RWPE1 (cell line): ENCODE results near the gene KMT5B.
A peak's percentile ranks its signal among the peaks of the same experiment; 100 is the strongest.
"Not testable (repeated sequence)": the region's sequence is repeated elsewhere in the genome, so short reads cannot be mapped to it uniquely, and the experiment has no call there.

Experiments
- CTCF ChIA-PET: fragments of 350-600 bp; sonication (Branson Sonifier 250); formaldehyde crosslinking; extraction: SDS; loops from one replicate; lab custom pipeline; 2021; lab: Yijun Ruan, JAX
- POLR2A ChIA-PET: fragments of 400-600 bp; formaldehyde crosslinking; extraction: SDS; loops from one replicate; lab custom pipeline; 2020; ENCODE audit warnings: antibody characterized with exemption; ENCODE audit not compliant: low non-redundant PET; lab: Yijun Ruan, JAX
- DNase-seq: peaks from one replicate; pipeline ENCODE4 v3.0.0; 2012; ENCODE audit warnings: low spot score
- H3K27ac ChIP-seq: fragments of 450-650 bp; 2 replicates; pipeline ENCODE4 v1.5.1; 2017
- TF ChIP-seq, protein P1 (sequence below): fragments of 450-650 bp; conservative IDR thresholded peaks from 2 replicates; pipeline ENCODE4 v1.5.1; 2017; ENCODE audit warnings: low read depth, mild to moderate bottlenecking

Gene KMT5B

GRCh38 chr11:68258363-68258765, 45.3 kb upstream of the KMT5B start:
- TF ChIP-seq, protein P1, sequence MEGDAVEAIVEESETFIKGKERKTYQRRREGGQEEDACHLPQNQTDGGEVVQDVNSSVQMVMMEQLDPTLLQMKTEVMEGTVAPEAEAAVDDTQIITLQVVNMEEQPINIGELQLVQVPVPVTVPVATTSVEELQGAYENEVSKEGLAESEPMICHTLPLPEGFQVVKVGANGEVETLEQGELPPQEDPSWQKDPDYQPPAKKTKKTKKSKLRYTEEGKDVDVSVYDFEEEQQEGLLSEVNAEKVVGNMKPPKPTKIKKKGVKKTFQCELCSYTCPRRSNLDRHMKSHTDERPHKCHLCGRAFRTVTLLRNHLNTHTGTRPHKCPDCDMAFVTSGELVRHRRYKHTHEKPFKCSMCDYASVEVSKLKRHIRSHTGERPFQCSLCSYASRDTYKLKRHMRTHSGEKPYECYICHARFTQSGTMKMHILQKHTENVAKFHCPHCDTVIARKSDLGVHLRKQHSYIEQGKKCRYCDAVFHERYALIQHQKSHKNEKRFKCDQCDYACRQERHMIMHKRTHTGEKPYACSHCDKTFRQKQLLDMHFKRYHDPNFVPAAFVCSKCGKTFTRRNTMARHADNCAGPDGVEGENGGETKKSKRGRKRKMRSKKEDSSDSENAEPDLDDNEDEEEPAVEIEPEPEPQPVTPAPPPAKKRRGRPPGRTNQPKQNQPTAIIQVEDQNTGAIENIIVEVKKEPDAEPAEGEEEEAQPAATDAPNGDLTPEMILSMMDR: no peak
- DNase-seq: no peak
- ChIA-PET CTCF (interaction anchor here (0.6 to 4.1 kb wide), 7 partner anchors 9 to 1159 kb away, joined by 3 to 58 read pairs (median 4); partner anchors contain the start of gene C11orf24), POLR2A (interaction anchor here (1.4 kb wide), 1 partner anchor 38 kb away, joined by 3 read pairs; no protein-coding TSS in a partner anchor)
- H3K27ac ChIP-seq: peak overlapping the region; percentile 57

DNA sequence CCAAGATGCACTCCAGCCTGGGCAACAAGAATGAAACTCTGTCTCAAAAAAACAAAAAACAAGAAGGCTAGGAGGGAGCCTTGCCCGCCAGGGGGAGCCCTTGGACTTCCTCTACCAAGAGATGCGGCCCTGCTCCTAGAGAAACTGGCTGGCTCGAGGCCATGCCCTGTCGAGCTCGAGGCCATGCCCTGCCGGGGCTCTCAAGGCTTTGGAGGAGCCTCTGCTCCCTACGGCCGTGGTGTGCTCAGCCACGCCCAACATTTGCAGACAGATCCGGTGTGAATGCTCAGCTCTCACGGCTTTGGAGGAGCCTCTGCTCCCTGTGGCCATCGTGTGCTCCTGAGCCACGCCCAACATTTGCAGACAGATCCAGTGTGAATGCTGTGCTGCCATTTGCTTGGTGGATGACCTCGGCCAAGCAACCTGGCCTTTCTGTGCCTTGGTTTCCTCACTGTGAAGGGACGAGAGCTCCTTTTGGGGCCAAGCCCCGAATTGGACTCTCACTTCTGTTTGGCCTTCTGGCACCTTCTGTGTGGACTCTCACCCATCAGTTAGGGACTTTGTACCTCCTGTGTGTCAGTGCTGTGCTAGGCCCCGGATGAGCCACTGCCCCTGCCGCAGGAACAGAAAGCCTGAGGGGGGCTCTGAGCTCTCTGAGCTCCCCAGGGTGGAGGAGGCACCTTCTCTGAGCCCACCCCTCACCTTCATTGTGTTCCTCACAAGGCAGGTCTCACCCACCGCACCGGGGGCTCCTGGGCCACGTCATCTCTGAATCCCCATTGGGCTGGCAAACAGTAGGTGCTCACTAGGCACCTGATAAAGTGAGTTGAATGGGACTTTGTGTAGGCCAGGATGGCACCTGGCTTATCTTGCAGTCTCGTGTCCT, 44.6 kb upstream of the KMT5B start:
- ChIA-PET CTCF (interaction anchor here (0.6 to 4.1 kb wide), 15 partner anchors 9 to 1158 kb away, joined by 3 to 58 read pairs (median 3); partner anchors contain the start of gene C11orf24), POLR2A (interaction anchor here (1.4 kb wide), 1 partner anchor 39 kb away, joined by 3 read pairs; no protein-coding TSS in a partner anchor)
- DNase-seq: peak; percentile 74
- TF ChIP-seq, protein P1: peak; percentile 87
- peak overlapping the region; percentile 57 for H3K27ac ChIP-seq

DNA sequence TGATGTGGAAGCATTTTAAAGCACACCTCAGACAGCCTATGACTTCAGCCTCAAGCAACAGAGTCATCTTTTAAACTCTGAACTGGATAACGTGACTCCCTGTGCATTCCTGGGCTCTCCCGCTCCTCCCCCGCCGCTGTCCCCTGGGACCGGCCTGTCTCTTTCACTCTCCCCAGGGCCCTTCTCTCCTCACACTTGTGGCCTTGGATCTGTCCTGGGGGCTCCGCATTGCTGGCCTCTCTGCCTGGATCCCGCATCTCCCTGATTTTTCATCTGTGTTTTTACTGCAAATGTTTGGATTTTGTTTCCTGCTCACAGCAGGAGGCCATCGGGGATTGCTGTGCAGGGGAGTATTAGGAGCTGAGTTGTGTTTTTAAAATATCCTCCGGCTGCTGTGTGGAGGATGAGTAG, 43.2 kb upstream of the KMT5B start:
- ChIA-PET POLR2A (no interaction called here), CTCF (interaction anchor here (0.7 to 4.1 kb wide), 5 partner anchors 9 to 303 kb away, joined by 3 to 58 read pairs (median 5); no protein-coding TSS in a partner anchor)
- TF ChIP-seq, protein P1: no peak
- no peak overlapping the region for H3K27ac ChIP-seq
- DNase-seq: no peak

DNA sequence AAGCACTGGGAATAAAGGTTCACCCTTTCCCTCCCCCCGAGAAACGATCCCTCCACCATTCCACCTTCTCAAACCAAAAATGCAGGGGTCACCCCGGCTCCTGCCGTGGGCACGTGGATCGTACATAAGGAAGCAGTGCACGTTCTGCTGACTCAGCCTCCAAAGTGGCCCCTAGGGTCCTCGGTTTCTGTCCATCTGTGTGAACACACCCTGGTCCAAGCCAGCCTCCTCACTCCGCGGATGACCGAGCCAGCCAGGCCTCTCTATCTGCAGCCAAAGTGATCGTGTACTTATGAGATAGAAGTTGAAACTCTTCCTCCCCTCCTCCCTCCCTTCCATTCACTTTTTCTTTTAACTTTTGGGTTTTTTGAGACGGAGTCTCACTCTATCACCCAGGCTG, 42.4 kb upstream of the KMT5B start:
- TF ChIP-seq, protein P1: no peak
- ChIA-PET POLR2A (no interaction called here), CTCF (interaction anchor here (0.7 to 1.2 kb wide), 3 partner anchors 10 to 304 kb away, joined by 3 to 5 read pairs (median 5); no protein-coding TSS in a partner anchor)
- no peak overlapping the region for H3K27ac ChIP-seq
- DNase-seq: no peak

- no peak overlapping the region for H3K27ac ChIP-seq
- no peak for DNase-seq
- CTCF ChIA-PET: no interaction called here
- POLR2A ChIA-PET: no interaction called here
- TF ChIP-seq, protein P1: no peak
These were observed 41.3 kb upstream of the KMT5B start for GRCh38 chr11:68254421-68254820.

GRCh38 chr11:68251765-68252164, 38.7 kb upstream of the KMT5B start:
- H3K27ac ChIP-seq: no peak overlapping the region
- no peak for DNase-seq
- ChIA-PET POLR2A (no interaction called here), CTCF (no interaction called here)
- TF ChIP-seq, protein P1: no peak

DNA sequence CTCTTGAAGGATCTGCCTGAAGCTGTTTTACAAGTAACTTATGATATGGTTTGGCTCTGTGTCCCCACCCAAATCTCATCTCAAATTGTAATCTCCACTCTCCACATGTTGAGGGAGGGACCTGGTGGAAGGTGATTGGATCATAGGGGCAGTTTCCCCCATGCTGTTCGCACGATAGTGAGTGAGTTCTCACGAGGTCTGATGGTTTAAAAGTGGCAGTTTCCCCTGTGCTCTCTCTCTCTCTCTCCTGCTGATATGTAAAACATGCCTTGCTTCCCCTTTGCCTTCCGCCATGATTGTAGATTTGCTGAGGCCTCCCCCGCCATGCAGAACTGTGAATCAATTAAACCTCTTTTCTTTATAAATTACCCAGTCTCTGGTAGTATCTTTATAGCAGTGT, 31.8 kb upstream of the KMT5B start:
- CTCF ChIA-PET, H3K27ac ChIP-seq, POLR2A ChIA-PET, DNase-seq: not testable (repeated sequence)

GRCh38 chr11:68243847-68244246, 30.8 kb upstream of the KMT5B start:
- POLR2A ChIA-PET: not testable (repeated sequence)

More at GRCh38 chr11:68243847-68244246, 30.8 kb upstream of the KMT5B start:
- H3K27ac ChIP-seq, DNase-seq: not testable (repeated sequence)
- CTCF ChIA-PET: interaction anchor here (0.7 kb wide), 1 partner anchor 34 kb away, joined by 4 read pairs; no protein-coding TSS in a partner anchor
